Left ventricle myocardium superior (tissue), 1 donor: Measurements from ENCODE around the gene TNNT3. TPM values are rescaled to one million over a fixed set of nuclear protein-coding genes. Genes with fewer than 3 reads are reported as not detected.

Experiments
- ATAC-seq: fragments of 200-7000 bp; cut with Tn5 transposase; one replicate; pipeline ENCODE4 v1.9.1; 2020; ENCODE audit warnings: mild to moderate bottlenecking, moderate library complexity
- DNase-seq: peaks from one replicate; pipeline ENCODE4 v3.0.0-alpha.2; 2020
- intact Hi-C: fragments of 100-400 bp; cut with micrococcal nuclease; formaldehyde crosslinking; loops from one replicate; pipeline ENCODE4 v1.11.0; 2022
- total RNA-seq: library from RNA; stranded (reverse); fragmentation: NEBNext Ultra II Directional; extraction: Animal tissue kit (Norgen Biotek cat#: 25700); gene quantifications from one replicate; pipeline ENCODE4 v1.2.1, GENCODE V29; 2021
- donor health status: DM: no; HTN: yes; CAD: no; lungs with severe emphysema.

Gene TNNT3
- total RNA-seq, 1 donor from 2014 or later: 46.1 TPM

DNA sequence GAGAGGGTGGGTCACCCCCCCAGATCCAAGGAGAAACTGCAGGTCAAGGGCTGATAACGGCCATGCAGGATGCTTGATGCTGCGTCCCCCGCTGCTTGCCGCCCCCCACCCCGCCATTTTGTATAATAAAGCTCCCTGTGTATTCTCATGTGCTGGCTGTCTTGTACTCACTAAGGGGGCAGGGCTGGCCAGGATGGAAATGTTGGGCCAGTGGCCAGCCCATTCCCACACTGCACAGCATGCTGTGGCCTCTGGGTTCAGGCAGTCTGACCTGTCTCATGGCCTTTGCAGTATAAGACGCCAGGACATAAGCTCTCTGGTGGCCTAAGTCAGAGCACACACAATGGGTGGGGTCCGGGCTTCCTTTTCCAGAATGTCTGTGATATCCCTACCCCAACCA, 27.4 kb upstream of the TNNT3 start:
- peak; percentile 35 for ATAC-seq
- intact Hi-C loops: no loop called here
- peak; percentile 53 for DNase-seq

DNA sequence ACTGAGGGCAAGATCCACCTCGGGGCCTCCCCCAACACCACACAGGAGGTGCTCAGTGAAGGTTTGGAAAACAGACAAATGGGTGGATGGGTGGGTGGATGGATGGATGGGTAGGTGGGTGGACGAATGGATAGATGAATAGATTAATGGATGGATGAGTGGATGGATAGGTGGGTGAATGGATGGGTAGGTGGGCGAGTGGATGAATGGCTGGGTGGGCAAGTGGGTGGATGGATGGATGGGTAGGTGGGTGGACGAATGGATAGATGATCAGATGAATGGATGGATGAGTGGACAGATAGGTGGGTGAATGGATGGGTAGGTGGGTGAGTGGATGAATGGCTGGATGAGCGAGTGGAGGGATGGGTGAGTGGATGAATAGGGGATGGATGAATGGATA, 26.9 kb upstream of the TNNT3 start:
- DNase-seq: no peak
- ATAC-seq: no peak
- intact Hi-C loops: no loop called here

DNA sequence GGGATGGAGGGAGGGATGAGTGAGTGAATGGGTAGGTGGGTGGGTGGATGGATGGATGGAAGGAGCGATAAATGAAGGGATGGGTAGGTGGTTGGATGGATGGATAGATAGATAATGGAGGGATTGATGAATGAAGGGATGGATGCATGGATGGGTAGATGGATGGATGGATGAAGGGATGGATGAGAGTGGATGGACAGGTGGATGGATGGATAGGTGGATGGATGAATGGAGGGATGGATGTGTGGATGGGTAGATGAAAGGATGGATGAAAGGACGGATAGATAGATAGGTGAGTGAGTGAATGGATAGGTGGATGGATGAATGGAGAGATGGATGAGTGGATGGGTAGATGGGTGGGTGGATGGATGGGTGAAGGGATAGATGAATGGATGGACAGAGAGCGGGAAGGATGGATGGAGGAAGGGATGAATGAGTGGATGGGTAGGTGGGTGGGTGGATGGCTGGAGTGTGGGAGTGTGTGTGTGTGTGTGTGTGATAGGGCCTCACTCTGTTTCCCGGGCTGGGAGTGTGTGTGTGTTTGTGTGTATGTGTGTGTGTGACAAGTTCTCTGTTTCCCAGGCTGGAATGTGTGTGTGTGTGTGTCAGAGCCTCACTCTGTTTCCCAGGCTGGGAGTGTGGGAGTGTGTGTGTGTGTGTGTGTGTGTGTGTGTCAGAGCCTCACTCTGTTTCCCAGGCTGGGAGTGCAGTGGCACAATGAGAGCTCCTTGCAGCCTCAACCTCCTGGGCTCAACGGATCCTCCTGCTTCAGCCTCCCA, 25.7 kb upstream of the TNNT3 start:
- DNase-seq: no peak
- ATAC-seq: no peak
- intact Hi-C loops: no loop called here

DNA sequence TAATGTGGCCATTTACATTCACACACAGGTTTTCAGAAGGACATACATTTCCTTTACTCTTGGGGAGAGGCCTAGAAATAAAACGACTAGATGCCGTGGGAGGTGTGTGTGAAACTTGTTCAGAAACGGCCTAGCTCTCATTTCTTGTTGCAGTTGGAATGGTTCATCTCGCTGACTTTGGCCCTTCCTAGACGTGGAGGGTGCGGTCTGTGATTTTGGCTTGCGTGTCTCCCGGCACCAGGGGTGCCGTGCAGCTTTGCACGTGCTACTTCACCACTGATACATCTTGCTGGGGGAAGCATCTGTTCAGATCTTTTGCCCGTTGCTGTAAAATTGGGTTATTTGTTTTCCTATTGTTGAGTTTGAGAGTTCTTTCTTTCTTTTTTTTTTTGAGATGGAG, 24.7 kb upstream of the TNNT3 start:
- intact Hi-C loops: no loop called here
- no peak for ATAC-seq

DNA sequence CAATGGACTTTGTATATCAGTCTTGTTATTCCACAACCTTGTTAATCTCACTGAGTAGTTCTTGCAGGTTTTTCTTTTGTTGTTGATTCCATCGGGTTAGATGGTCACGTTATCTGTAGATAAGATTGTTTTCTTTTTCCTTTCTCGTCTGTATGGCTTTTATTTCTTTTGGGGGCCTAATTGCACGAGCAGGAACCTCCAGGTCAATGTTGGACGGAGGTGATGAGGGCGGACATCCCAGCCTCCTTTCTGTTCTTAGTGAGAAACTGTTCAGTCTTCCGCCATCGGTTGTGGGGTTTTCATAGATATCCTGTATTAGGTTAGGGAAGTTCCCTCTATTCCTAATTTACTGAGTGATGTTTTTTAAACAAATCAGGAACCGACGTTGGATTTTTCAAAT, 23.0 kb upstream of the TNNT3 start:
- no peak for DNase-seq
- no peak for ATAC-seq
- intact Hi-C loops: no loop called here

More for the DNA sequence above, 24.7 kb upstream of the TNNT3 start:
- DNase-seq: no peak

DNA sequence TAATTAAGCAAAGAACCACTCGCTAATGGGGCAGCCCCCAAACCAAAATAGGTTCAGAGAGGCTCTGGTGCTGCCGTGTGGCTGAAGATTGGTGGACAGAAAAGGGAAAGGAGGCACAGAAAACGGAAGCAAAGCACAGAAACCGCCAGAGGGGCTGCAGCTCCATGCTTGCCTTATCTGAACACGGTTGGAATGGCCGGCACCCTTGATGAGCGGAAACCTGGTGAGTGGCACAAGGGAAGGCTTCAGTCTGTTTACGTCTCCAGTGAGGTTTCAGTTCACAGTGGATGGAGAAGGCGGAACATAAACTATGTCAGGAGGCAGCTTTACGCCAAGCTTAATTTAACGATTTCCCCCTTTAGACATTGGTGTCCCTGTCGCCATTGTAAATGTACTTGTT, 22.6 kb upstream of the TNNT3 start:
- DNase-seq (no peak), ATAC-seq (no peak)
- intact Hi-C loops: no loop called here

DNA sequence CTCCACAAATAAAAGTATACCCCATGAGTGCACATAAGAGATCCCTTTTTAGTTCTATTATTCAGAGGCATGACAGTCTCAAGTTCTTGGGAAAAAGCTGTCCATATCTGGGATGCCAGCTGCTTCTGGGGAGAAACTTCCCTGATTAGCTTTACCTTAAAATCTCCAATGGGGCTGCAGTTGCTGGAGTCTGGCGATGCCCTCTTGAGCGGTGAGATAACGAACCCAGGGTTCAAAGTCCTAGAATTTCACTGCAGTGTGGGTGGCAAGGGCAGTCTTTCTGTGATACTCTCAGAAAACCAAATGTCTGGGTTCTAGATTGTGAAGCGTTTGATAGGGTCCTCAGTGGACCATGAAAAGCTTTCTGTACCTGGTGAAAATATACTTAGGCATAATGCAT, 20.4 kb upstream of the TNNT3 start:
- intact Hi-C loops: no loop called here
- DNase-seq (no peak), ATAC-seq (no peak)

DNA sequence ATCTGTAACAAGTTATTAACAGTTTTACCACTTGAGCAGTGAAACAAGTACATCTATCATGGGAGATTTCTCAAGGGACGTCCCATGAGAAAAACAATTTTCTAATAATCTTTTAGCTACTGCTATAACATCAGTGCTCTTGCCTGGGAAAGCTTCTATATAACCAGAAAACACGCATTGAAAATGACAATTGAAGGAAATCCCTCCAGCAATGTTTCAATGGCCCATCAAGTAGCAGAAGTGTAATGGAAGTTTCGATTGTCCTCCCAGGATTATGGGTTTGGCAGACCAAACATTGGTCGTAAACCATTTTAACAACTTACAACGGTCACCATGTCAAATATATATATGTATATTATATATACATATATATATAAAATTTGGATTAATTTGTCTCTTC, 19.8 kb upstream of the TNNT3 start:
- ATAC-seq (no peak), DNase-seq (no peak)
- intact Hi-C loops: no loop called here

DNA sequence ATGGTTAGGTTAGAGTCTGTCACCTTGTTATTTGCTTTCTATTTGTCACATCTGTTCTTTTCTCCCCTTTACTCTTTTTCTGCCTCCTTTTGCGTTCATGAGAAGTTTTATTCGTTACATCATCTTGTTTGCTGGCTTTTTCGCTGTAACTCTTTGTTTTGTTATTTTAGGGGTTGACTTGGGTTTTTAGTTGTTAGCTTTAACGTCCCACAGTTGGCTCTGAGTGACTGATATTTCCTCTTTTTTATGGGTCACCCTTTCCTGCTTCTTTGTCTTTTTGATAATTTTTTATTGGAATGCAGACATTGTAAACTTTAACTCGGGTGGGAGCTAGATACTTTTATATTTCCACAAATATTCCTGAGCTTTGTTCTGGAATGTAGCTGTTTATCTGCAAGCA, 13.3 kb upstream of the TNNT3 start:
- intact Hi-C loops: no loop called here
- DNase-seq (no peak), ATAC-seq (no peak)

DNA sequence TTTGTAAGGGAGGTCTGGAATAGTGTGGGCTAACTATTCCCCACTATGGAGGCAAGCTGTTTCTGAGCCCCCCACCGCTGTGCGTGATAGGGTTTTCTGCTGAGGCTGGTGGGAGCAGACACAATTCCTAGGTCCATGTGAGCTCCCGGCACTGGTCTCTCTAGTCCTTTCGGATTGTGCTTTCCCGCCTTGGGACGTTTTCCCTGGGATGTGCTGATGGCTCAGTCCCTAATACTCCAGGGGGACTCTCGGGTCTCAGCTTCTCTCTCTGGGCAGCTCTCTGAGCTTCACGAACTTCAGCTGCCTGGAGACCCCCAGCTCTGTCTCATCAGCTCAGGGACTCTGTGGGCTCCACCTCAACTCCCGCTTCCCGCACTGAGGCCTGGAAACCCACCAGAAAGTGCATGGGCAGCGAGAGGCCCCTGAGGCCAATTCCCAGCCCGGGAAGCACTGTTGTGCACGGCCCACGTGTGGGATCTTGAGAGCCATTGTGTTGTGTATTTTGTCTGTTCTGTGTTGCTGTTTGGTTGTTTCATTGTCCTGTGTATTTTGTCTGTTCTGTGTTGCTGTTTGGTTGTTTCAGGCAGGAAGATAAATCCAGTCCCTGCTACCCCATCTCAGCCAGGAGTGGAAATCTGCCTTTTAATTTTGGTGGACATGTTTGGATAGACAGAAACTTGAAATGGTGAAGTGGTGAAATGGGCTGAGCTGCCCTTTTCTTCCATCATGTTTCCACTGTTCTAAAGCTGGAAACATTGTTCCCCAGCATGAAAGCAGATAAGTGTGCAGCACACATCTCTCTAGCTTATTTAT, 12.7 kb upstream of the TNNT3 start:
- ATAC-seq (no peak), DNase-seq (no peak)
- intact Hi-C loops: no loop called here

DNA sequence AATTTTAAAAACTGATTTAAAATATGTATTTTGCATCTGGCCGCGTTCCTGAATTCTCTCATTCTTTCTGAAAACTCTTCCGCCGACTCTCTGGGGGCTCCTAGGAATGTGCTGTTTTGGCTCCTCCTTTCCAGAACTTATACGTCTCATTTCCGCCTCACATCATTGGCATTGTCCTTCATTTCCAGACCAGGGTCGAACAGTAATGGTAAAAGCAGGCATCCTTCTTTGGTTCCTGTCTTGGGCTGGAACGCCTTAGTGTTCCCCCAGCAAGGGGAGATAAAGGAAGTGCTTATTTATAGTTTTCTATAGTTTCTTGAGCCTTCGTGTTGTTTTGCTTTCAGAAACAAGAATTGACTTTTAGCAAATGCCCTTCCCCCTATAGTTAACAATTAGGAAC, 10.9 kb upstream of the TNNT3 start:
- DNase-seq (no peak), ATAC-seq (peak; percentile 71)
- intact Hi-C loops: no loop called here

DNA sequence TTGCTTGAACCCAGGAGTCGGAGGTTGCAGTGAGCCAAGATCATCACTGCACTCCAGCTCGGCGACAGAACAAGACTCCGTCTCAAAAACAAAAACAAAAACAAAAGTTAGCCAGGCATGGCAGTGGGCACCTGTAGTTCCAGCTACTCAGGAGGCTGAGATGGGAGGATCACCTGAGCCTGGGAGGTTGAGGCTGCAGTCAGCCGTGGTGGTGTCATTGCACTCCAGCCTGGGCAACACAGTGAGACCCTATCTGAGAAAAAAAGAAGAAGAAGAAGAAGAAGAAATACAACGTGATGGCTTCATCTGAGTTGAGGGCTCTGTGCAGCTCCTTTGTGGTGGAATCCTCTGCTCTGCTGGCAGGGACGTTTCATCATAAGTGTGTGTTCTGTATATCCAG, 10.0 kb upstream of the TNNT3 start:
- DNase-seq (no peak), ATAC-seq (no peak)
- intact Hi-C loops: no loop called here

DNA sequence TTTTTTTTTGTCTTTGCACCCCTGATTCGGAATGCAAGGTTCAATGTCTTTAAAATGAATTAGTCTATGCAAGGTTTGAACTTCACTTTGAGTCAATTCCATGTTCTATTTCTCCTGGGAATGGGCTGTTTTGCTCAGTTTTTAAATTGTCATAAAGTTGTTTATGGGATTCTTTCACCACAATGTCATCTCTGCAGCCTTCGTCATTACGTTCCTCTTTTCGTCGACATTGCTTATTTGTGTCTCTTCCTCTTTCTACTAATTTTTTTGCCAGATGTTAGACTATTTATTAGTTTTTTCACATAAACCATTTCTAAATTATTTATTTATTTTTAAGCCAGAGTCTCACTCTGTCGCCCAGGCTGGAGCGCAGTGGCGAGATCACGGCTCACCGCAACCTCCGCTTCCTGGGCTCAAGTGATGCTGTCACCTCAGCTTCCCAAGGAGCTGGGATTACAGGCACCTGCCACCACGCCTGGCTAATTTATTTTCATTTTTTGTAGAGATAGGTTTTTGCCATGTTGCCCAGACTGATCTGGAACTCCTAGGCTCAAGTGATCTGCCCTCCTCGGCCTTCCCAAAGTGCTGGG, 7.1 kb upstream of the TNNT3 start:
- no peak for DNase-seq
- ATAC-seq: no peak
- intact Hi-C loops: no loop called here

DNA sequence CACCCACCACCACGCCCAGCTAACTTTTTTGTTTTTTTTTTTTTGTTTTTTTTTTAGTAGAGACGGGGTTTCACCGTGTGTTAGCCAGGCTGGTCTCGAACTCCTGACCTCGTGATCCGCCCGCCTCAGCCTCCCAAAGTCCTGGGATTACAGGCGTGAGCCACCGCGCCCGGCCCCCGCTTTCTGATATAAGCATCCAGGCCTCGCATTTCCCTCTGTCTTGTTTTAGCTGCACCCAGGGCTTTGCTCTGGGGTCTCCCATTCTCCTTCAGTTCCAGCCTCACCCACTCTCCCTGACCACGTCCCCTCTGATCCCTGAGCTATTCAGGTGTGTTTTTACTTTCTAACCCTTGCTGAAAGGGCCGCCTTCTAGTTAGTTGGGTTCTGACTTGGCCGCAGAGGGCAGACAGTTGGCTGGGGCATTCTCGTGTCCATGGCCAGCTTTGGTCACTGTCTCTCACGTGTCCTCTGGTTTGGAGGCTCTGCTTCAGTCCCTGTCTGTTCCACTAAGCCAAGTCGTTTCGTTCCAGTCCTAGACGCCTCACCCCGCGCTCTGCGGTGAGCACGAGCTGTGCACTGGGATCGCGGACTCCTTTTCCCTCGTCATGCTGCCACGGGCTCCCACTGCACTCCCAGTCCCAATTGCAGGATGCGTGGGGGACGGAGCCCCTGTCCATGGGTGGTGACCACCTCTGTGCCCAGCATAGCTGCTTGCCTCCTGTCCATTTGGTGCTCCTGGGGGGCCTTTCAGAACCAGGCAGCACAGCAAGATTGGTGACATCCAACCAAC, 6.0 kb upstream of the TNNT3 start:
- DNase-seq (no peak), ATAC-seq (no peak)
- intact Hi-C loops: no loop called here

DNA sequence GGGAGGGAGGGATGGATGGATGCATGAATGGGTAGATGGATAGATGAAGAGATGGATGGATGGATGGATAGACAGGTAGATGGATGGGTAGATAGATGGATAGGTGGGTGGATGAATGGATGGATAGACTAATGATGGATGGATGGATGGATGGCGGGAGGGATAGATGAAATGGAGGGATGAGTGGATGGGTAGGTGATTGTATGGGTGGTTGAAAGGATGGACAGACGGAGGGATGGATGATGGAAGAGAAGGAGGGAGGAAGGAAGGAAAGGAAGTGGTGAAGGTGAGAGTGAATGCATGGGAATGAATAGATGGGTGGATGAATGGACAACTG, 3.7 kb upstream of the TNNT3 start:
- no peak for ATAC-seq

DNA sequence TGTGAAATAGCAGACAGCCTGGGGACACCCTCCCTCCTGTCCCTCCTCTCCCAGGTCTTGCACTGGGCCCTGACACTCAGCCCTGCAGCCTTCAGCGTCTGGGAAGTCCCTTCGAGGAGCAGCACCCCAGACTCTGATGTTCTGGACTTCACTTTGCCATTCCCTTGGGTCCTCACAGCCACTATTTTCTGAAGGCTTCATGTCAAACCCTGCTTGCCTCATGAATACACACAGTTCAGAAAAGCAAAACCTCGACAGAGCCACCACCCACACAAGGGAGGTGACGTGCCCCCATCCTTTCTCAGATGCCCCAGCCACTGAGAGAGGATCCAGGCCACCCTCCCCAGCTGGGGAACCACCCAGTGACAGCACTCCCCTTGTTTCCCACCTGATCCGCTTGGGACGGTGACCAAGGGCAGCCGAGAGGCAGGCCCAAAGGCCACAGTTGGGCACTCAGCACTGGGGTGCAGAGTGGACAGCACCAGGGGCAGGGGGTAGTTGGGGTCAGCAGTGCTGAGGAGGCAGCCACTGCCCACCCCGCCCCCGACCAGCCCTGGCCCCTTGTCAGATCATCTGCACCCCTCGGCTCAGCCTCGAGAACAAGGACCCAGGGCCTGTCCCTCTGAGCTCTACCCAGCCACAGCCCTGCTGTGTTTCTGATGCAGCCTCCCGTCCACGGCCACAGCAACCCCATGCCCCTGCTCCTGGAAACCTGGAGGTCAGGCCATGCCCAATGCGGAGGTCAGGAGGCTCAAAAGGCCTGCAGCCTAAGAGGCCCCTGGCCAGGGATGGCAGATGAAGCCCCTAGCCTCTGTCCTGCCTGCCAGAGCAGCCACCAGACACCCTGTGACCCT, 3.1 kb upstream of the TNNT3 start:
- DNase-seq (no peak), ATAC-seq (peak; percentile 3)
- intact Hi-C loops: no loop called here

More for the DNA sequence above, 3.7 kb upstream of the TNNT3 start:
- intact Hi-C loops: no loop called here
- no peak for DNase-seq

DNA sequence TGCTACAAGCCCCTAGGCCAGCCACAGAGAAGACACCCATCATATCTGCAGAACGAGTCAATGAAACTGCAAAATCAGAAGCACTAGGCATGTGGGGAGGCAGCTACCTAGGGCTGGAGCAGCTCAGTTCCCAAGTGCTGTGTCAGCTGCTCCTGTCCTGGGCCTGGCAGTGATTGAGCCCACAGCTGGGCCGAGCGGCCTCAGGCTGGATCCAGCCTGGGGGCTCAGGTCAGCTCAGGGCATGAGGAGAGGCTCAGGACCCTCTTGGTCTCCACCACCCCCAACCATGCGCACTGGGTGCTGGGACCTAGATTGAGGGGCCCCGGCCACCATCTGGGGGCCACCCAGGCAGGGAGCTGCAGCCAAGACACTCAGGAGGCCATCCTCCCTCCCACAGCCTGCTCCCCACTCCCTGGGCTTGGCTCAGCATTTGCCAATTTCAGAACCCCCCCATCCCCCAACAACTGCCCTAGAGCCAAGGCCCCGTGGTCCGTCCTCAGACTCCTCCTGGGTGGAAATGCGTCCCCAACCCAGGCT, 2.4 kb upstream of the TNNT3 start:
- intact Hi-C loops: no loop called here
- DNase-seq (peak; percentile 53), ATAC-seq (peak; percentile 58)

DNA sequence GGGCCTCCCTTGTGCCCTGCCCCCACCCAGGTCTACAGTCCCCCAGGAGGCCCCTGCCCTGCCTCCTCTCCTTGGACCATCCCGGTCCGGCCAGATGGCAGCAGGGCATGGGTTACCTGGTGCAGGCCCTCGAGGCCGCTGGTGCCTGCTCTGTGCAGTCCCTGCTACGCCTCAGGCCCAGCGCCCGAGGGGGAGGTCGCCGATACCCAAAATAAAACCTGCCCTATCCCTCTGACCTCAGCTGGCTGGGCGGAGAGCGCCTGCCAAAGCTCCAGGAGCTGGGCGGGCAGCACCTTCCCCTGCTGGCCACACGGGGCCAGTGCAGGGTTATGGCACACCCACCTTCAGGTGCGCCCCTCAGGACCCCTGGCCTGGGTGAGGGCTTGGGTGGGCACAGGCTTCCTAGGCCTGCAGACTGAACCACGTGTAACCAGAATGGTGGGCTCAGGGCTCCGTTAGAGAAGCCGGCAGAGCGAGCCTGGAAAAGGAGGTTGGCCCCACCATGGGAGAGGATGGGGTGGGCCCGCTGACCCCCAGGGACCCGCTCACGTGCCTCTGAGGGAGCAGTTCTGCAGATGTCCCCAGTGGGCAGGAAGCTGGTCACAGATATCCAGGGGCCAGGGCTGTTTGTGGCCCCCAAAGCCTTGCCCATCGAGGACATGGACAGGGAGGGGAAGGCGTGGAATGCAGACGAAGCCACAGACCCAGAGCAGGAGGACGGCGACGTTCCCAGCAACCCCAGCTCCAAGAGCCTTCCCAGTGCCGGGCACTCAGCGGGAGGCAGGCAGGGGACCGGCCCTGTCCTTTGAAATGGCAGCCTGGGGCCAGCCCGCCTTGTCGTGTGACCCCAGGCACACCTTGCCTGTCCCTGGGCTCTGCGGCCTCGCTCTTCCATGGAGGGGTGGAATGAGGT, 1.7 kb upstream of the TNNT3 start:
- intact Hi-C loops: no loop called here
- DNase-seq (peak; percentile 80), ATAC-seq (peak; percentile 69)
